Femur (tissue), 1 donor: ENCODE results near the gene SRL.
A peak's percentile ranks its signal among the peaks of the same experiment; 100 is the strongest.
"Not testable (repeated sequence)": the region's sequence is repeated elsewhere in the genome, so short reads cannot be mapped to it uniquely, and the experiment has no call there.

Experiments used
- DNase-seq: peaks from one replicate; pipeline ENCODE4 v3.0.0-alpha.2; 2017

The SRL gene

GRCh38 chr16:4225075-4225474, 16.8 kb downstream of the SRL start:
- no peak for DNase-seq

- DNase-seq, result no peak
Measured at GRCh38 chr16:4220358-4220757, 21.5 kb downstream of the SRL start.

GRCh38 chr16:4218202-4218601, 23.7 kb downstream of the SRL start:
- no peak for DNase-seq

GRCh38 chr16:4217204-4218131, 24.4 kb downstream of the SRL start:
- peak; percentile 90 for DNase-seq

- DNase-seq, result peak; percentile 71
Measured at GRCh38 chr16:4216596-4216995, 25.3 kb downstream of the SRL start.

GRCh38 chr16:4215106-4215505, 26.8 kb downstream of the SRL start:
- no peak for DNase-seq

- no peak for DNase-seq
Measured at GRCh38 chr16:4214215-4214621, 27.7 kb downstream of the SRL start.

GRCh38 chr16:4213737-4214136, 28.1 kb downstream of the SRL start:
- no peak for DNase-seq

- DNase-seq, result no peak
Measured at GRCh38 chr16:4212934-4213296, 29.0 kb downstream of the SRL start.

GRCh38 chr16:4212211-4212933, 29.5 kb downstream of the SRL start:
- peak; percentile 58 for DNase-seq

GRCh38 chr16:4211445-4212210, 30.3 kb downstream of the SRL start:
- not testable (repeated sequence) for DNase-seq

- no peak for DNase-seq
Measured at GRCh38 chr16:4209666-4210065, 32.2 kb downstream of the SRL start.

- no peak for DNase-seq
Measured at GRCh38 chr16:4208341-4208751, 33.5 kb downstream of the SRL start.

- DNase-seq, result no peak
Measured at GRCh38 chr16:4207683-4208340, 34.1 kb downstream of the SRL start.

GRCh38 chr16:4207229-4207628, 34.7 kb downstream of the SRL start:
- no peak for DNase-seq

GRCh38 chr16:4206680-4207079, 35.2 kb downstream of the SRL start:
- no peak for DNase-seq

- no peak for DNase-seq
Measured at GRCh38 chr16:4205971-4206370, 35.9 kb downstream of the SRL start.

- DNase-seq, result peak; percentile 78
Measured at GRCh38 chr16:4204521-4204920, 37.4 kb downstream of the SRL start.

- DNase-seq, result no peak
Measured at GRCh38 chr16:4203748-4204147, 38.1 kb downstream of the SRL start.

GRCh38 chr16:4202615-4203345, 39.1 kb downstream of the SRL start:
- DNase-seq, result no peak

- DNase-seq, result no peak
Measured at GRCh38 chr16:4200781-4201137, 41.1 kb downstream of the SRL start.
